Subcutaneous abdominal adipose tissue (tissue), 5 donors: ENCODE measurements around the gene CGN.

Source experiments
- H3K27ac ChIP-seq: one replicate; pipeline ENCODE4 v1.7.0; 2013; ENCODE audit warnings: low read depth, mild to moderate bottlenecking, inconsistent platforms, low read length, moderate library complexity
- H3K27me3 ChIP-seq, 5 donors: one replicate each; pipeline ENCODE4 v1.7.0; 2013; ENCODE audit warnings: low read length in 5 of 5, inconsistent platforms in 1 of 5; ENCODE audit not compliant: control insufficient read depth in 5 of 5, insufficient read depth in 4 of 5
- H3K36me3 ChIP-seq, 5 donors: one replicate each; pipeline ENCODE4 v1.7.0; 2013; ENCODE audit warnings: low read length in 5 of 5; ENCODE audit not compliant: control insufficient read depth in 5 of 5, insufficient read depth in 5 of 5
- H3K4me1 ChIP-seq, 5 donors: one replicate each; pipeline ENCODE4 v1.7.0; 2013; ENCODE audit warnings: low read length in 5 of 5, mild to moderate bottlenecking in 3 of 5, moderate library complexity in 1 of 5; ENCODE audit not compliant: control insufficient read depth in 5 of 5, insufficient read depth in 5 of 5
- H3K4me3 ChIP-seq, 5 donors: one replicate each; pipeline ENCODE4 v1.7.0; 2013; ENCODE audit warnings: low read length in 5 of 5, low read depth in 1 of 5
- H3K9ac ChIP-seq, 5 donors: one replicate each; pipeline ENCODE4 v1.7.0; 2013; ENCODE audit warnings: low read length in 5 of 5, mild to moderate bottlenecking in 4 of 5, moderate library complexity in 3 of 5
- H3K9me3 ChIP-seq, 5 donors: one replicate each; pipeline ENCODE4 v1.7.0; 2013; ENCODE audit warnings: low read length in 5 of 5; ENCODE audit not compliant: control insufficient read depth in 5 of 5
- donor health status: healthy.
- donor health status: healthy.
- donor health status: healthy.
- donor health status: healthy.
- donor health status: healthy.

CGN gene

DNA sequence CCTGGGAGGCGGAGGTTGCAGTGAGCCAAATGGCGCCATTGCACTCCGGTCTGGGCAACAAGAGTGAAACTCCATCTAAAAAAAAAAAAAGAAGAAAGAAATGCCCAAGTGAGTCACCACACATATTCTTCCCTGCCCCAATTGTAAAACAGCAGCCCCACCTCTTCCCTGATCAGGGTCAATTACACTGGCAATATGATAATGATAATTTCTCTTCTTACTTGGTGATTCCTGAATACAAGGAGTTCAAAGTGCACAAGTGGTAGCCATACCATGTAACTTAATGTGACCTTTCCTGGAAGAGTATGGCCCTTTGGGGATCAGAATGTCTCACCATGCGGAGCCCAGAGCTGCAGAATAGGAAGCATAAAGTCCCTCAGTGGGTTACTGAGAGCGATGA, 11.8 kb upstream of the CGN start:
- Histone ChIP-seq H3K4me1 (peaks cover 0 to 5% (median 0%) of the 10 kb centered on the region in 5 donors), H3K36me3 (no peaks in the 10 kb centered on the region), H3K27ac (no peak overlapping the region), H3K4me3 (no peak overlapping the region), H3K9me3 (no peaks in the 10 kb centered on the region), H3K27me3 (peaks cover 0 to 3% (median 0%) of the 10 kb centered on the region in 5 donors), H3K9ac (no peak overlapping the region)

DNA sequence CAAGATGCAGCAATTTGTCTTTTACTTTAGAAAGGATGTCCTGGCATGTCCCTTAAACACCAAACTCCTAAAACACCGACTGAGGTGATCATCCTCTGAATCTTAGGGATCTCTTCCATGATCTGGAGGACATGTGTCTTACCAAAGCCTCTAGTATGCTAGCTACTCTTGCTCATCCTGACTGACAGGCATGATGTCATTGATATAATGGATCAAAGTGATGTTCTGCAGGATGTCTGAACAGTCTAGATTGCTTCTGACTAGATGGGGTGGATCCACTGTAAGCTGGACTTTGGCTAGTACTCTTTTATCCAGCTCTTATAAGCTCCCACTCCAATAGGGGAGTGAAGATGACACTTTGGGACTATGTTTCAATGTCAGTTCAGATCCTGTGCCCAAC, 11.3 kb upstream of the CGN start:
- H3K27ac ChIP-seq = no peak overlapping the region
- H3K9me3 ChIP-seq = no peaks in the 10 kb centered on the region
- no peak overlapping the region for H3K9ac ChIP-seq
- peaks cover 0 to 3% (median 0%) of the 10 kb centered on the region in 5 donors for H3K27me3 ChIP-seq
- no peak overlapping the region for H3K4me3 ChIP-seq
- no peaks in the 10 kb centered on the region for H3K4me1 ChIP-seq
- H3K36me3 ChIP-seq = no peaks in the 10 kb centered on the region

DNA sequence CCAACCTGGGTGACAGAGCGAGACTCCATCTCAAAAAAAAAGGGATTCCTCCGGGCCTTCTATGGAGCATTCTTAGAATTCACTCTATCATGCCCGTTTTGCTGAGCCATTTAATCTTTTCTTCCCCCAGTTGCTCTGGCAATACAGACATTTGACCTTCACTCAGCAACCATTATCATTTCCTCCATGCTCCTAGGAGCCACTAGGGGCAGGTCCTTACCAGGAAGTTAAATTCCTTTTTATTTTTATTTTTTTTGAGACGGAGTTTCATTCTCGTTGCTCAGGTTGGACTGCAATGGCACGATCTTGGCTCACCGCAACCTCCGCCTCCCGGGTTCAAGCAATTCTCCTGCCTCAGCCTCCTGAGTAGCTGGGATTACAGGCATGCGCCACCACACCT, 9.7 kb upstream of the CGN start:
- Histone ChIP-seq H3K9ac (no peak overlapping the region), H3K9me3 (no peaks in the 10 kb centered on the region), H3K4me1 (no peaks in the 10 kb centered on the region), H3K4me3 (no peak overlapping the region), H3K27ac (no peak overlapping the region), H3K36me3 (no peaks in the 10 kb centered on the region), H3K27me3 (peaks cover 0 to 3% (median 0%) of the 10 kb centered on the region in 5 donors)

DNA sequence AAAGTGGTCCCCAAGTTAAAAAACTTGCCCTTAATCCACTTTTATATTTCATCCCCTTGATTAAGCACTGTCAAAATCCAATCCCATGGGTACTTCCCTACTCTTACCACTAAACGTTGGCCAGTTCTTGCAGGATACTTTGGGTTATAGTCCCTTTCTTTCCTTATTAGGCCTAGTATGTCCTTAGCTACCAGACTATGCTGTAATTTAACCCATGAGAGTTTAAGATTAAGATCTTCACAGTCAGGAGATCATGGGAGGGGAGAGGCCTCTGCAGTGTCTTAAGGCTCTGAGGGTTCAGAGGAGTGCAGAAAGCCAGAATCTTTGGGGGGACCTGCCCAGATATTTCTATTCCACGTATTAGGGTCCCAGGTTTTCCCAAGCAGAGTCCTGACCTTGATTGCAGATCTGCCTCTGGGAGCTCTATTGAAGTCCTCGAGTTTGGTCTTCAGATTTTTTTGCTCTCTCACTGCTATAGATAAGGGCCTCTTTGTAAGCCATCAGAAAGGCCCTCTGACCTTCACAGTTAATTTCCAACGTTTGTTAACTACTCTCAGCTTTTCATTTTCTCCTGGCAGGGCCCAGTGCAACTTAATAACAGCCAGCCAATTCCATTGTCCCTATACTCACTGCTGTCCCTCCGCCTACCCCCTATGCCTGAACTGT, 9.0 kb upstream of the CGN start:
- no peak overlapping the region for H3K27ac ChIP-seq
- no peak overlapping the region for H3K4me3 ChIP-seq
- no peaks in the 10 kb centered on the region for H3K9me3 ChIP-seq
- no peak overlapping the region for H3K9ac ChIP-seq
- H3K27me3 ChIP-seq = peaks cover 0 to 3% (median 0%) of the 10 kb centered on the region in 5 donors
- no peaks in the 10 kb centered on the region for H3K4me1 ChIP-seq
- no peaks in the 10 kb centered on the region for H3K36me3 ChIP-seq

DNA sequence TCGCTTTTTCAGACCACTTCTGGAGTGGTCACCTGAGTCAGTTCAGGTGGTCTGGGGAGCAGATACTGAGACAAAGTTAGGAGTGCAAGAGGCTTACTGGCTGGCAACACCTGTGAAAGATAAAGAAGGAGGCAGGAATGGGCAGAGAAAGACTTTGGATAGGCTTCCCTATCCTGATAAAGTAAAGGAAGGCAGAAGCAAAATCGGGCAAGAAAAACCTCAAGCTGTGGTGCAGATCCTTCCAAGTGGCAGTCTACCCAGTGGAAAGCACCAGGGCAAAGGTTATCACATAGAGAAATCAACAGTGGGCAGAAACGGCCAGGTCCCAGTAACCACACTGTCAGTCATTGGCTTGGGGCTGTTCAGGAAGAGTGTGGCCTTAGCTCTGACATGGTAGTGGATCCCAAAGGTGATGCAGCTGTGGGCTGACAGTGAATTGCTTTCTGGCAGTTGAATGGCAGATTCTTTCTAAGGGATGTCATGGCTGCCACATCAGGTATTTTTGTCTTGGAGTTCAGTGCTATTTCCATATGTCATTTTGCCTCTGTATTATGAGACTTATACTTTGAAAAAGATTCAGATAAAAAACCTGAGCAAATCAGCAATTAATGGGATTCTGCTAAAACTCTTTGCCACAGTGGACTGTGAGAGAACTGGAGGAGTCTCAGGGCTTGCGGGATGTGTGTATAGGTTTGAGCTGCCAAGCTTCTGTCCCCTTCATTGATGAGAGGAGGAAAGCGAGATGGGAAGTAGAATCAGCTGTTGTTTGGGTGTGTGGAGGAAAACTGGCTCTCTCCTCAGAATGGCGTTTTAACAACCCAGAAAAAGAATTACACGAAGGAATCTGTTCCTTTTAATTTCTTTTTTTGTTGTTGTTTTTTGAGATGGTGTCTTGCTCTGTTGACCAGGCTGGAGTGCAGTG, 8.1 kb upstream of the CGN start:
- H3K9ac ChIP-seq = no peak overlapping the region
- no peak overlapping the region for H3K4me3 ChIP-seq
- no peaks in the 10 kb centered on the region for H3K4me1 ChIP-seq
- no peaks in the 10 kb centered on the region for H3K9me3 ChIP-seq
- peaks cover 0 to 3% (median 0%) of the 10 kb centered on the region in 5 donors for H3K27me3 ChIP-seq
- no peaks in the 10 kb centered on the region for H3K36me3 ChIP-seq
- H3K27ac ChIP-seq = no peak overlapping the region

DNA sequence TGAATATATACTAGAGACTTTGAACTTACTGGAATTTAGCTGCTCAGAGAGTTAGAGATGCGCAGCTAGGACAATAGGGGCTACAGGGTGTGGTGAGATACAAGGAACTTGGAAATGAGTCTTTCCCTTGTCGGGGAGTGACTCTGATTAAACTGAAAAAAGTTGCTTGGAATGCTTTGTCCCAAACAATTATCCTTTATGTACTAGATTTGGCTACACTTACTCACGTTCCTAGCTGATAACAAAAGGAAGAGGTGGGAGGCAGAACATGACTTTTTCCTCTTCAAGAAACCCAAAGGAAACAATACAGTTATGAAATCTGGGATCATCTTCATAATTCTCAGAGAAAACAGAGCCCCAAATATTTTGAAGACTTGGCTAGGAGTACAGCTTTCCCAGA, 6.9 kb upstream of the CGN start:
- no peaks in the 10 kb centered on the region for H3K36me3 ChIP-seq
- no peak overlapping the region for H3K9ac ChIP-seq
- H3K4me3 ChIP-seq = no peak overlapping the region
- H3K9me3 ChIP-seq = no peaks in the 10 kb centered on the region
- H3K27ac ChIP-seq = no peak overlapping the region
- H3K27me3 ChIP-seq = peaks cover 0 to 3% (median 0%) of the 10 kb centered on the region in 5 donors
- no peaks in the 10 kb centered on the region for H3K4me1 ChIP-seq

DNA sequence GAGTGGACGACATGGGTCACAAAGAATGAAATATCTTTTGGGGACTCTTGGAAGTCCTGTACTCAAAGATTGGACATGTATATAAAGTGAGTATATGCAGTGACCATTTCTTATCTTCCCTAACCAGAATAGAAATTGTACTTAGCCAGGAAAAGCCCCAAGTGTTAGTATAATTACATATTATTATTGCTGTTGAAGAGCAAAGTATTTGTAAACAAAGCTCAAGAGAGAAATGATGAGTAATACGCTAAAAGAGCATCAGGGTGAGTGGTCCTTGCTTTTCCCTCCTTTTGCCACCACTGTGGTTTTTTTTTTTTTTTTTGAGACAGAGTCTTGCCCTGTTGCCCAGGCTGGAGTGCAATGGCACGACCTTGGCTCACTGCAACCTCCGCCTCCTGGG, 6.4 kb upstream of the CGN start:
- Histone ChIP-seq H3K9me3 (no peaks in the 10 kb centered on the region), H3K27me3 (peaks cover 0 to 3% (median 0%) of the 10 kb centered on the region in 5 donors), H3K27ac (no peak overlapping the region), H3K4me1 (no peaks in the 10 kb centered on the region), H3K4me3 (no peak overlapping the region), H3K9ac (no peak overlapping the region), H3K36me3 (no peaks in the 10 kb centered on the region)

DNA sequence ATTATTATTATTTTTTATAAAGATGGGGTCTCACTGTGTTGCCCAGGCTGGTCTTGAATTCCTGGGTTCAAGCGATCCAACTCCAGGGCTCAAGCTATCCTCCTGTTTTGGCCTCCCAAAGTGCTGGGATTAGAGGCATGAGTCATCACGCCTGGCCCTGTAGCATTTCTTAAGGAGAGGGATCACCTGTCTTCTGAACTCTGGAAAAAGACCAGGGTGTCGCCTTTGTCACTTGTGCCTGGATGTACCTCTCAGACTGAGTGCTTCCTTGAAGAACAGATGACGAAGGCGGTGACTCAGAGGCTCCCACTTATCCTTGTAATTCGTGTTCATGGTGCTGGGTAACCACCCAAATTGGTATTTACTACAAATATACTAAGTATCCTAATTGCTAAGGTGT, 2.4 kb upstream of the CGN start:
- Histone ChIP-seq H3K36me3 (no peaks in the 10 kb centered on the region), H3K4me1 (peaks cover 2 to 21% (median 16%) of the 10 kb centered on the region in 5 donors), H3K27me3 (peaks cover 14 to 25% (median 21%) of the 10 kb centered on the region in 5 donors), H3K4me3 (no peak overlapping the region), H3K27ac (no peak overlapping the region), H3K9me3 (no peaks in the 10 kb centered on the region), H3K9ac (no peak overlapping the region)

DNA sequence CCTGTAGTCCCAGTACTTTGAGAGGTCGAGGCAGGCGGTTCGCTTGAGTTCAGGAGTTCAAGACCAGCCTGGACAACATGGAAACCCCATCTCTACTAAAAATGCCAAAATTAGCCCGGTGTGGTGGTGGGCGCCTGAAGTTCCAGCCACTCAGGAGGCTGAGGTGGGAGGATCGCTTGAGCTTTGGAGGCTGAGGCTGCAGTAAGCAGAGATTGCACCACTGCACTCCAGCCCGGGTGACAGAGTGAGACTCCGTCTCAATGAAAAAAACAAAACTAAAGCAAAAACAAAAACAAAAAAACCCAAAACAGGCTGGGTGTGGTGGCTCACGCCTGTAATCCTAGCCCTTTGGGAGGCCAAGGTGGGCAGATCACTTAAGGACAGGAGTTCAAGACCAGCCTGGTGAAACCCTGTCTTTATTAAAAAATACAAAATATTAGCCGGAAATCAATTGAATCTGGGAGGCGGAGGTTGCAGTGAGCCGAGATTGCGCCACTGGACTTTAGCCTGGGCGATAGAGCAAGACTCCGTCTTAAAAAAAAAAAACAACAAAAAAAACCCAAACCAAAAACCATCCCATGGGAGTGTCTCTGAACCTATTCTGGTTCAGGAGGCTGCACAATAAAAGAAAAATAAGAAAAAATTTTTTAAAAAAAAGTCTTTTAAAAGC, 1.7 kb upstream of the CGN start:
- Histone ChIP-seq H3K9ac (no peak overlapping the region), H3K4me3 (no peak overlapping the region)

DNA sequence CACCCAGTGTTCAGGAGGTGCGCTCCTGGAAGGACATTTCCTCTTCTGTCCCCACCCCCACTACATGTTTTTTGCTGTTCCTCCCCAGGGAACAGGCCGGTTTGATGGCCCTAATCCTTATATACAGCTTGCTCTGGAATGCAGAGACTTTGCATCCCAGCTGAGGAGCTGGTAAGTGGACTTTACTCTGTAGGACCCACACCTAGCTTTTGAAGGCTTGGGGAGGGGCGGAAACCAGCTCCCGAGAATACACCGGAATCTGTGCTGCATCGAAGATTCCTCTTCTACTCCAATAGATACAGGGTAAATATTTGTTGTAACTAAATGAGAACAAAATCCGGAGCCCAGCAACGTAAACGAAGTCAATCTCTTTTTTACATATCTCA, 1.2 kb upstream of the CGN start:
- Histone ChIP-seq H3K36me3 (no peaks in the 10 kb centered on the region), H3K9me3 (no peaks in the 10 kb centered on the region), H3K27me3 (peaks cover 17 to 34% (median 27%) of the 10 kb centered on the region in 5 donors), H3K9ac (no peak overlapping the region), H3K27ac (no peak overlapping the region), H3K4me1 (peaks cover 2 to 21% (median 16%) of the 10 kb centered on the region in 5 donors), H3K4me3 (no peak overlapping the region)

More for the DNA sequence above, 1.7 kb upstream of the CGN start:
- H3K36me3 ChIP-seq = no peaks in the 10 kb centered on the region
- H3K4me1 ChIP-seq = peaks cover 2 to 21% (median 16%) of the 10 kb centered on the region in 5 donors
- peaks cover 17 to 31% (median 27%) of the 10 kb centered on the region in 5 donors for H3K27me3 ChIP-seq
- H3K9me3 ChIP-seq = no peaks in the 10 kb centered on the region
- no peak overlapping the region for H3K27ac ChIP-seq
